Measurements from ENCODE around the gene DNAAF5.

The DNAAF5 gene

DNA sequence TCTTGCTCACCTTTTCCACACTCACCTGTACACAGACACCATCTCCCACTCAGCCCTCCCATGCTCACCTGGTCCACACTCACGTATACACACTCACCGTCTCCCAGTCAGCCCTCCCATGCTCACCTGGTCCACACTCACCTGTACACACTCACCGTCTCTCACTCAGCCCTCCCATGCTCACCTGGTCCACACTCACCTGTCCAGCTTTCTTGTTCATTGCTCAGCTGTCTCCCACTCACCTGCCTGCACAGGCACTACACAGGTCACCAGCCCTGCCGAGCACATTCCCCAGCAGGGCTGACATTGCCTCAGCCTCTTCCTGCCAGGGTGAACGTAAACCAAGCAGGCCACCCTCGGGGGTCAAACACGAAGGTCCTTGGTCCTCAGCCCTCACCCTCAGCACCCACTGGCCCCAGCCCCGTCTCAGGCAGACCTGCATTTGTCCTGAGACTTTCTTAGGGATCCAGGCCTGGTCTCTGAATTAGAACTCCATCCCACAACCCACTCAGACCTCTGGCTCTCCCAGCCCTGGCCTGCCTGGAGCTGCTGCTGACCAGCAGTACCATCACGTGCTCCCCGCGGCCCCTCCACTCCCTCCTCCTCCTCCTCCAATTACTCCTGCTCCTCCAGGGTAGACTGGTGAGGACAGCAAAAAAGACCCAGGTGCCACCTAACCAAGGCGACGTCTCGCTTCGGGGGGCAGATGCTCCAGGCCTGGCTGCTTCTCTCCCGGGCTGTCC, 12.8 kb upstream of the DNAAF5 start:
- no peak overlapping the region for H3K27ac ChIP-seq
- TF ChIP-seq ZFX (IDR thresholded peaks at IDR 0.05; ENCODE audit: borderline replicate concordance) (no peak), CTCF (IDR thresholded peaks at IDR 0.05) (no peak)

DNA sequence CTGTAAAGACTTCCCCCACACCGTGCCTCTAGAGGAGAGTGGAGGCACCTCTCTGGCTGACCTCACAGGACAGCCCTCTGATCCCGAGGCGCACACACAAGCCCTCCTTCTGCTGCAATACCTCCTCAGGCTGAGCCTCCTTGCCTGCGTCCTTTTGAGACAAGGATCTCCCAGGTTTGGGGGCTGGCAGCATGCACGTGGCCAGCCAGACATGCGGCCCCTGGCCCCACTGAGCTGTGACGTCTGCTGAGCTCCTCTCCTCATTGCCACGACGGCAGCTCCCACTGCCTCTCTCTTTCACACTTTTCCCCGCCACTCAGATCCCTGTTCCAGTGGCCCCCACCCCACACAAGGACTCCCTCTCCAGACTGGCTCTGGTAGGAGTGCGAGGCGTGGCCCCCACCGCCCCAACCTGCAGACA, 12.2 kb upstream of the DNAAF5 start:
- TF ChIP-seq ZFX (IDR thresholded peaks at IDR 0.05; ENCODE audit: borderline replicate concordance) = no peak
- no peak for TF ChIP-seq CTCF (IDR thresholded peaks at IDR 0.05)
- no peak overlapping the region for H3K27ac ChIP-seq

- no peak for TF ChIP-seq CTCF (IDR thresholded peaks at IDR 0.05)
- TF ChIP-seq ZFX (IDR thresholded peaks at IDR 0.05; ENCODE audit: borderline replicate concordance) = no peak
- no peak overlapping the region for H3K27ac ChIP-seq
Measured at GRCh38 chr7:716222-716621, 10.3 kb upstream of the DNAAF5 start.

DNA sequence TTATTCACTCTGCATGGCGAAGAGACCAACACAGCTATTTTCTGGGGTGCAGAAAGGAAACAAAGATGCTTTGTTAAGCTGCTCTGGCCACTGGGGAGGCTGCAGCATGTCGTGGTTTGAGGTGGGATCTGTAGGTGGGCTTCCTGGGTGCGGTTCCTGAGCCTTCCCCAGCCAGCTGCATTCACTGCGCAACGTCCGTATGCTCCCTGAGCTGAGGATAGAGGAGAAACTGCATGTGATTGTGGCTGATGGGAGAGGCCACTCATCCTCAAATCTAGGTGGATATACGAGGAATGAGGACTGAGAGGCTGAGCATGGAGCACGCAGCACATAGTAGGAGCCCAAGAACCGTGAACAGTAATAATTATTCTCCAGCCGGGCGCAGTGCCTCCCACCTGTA, 9.9 kb upstream of the DNAAF5 start:
- H3K27ac ChIP-seq = no peak overlapping the region
- no peak for TF ChIP-seq CTCF (IDR thresholded peaks at IDR 0.05)
- no peak for TF ChIP-seq ZFX (IDR thresholded peaks at IDR 0.05; ENCODE audit: borderline replicate concordance)

GRCh38 chr7:721619-722248, 4.8 kb upstream of the DNAAF5 start:
- H3K27ac ChIP-seq = no peak overlapping the region
- TF ChIP-seq CTCF (IDR thresholded peaks at IDR 0.05) (no peak), ZFX (IDR thresholded peaks at IDR 0.05; ENCODE audit: borderline replicate concordance) (no peak)

DNA sequence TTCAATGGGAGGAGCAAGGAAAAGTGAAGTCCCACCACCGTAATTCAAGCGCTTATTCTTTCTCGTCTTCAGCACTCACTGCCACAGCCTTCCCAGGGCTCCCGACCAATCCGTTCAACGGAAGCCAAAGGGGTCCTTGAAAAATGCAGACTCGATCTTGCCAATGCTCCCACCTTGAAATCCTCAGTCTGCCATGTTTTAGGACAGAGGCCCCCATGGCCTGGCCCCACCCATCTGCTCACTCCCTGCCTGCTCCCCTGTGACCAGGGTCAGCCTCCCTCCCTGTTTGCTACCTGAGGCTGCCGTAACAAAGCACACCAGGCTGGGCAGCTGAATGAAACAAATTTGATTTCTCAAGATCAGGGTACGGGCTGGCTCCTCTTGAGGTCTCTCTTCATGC, 3.0 kb upstream of the DNAAF5 start:
- no peak for TF ChIP-seq ZFX (IDR thresholded peaks at IDR 0.05; ENCODE audit: borderline replicate concordance)
- no peak for TF ChIP-seq CTCF (IDR thresholded peaks at IDR 0.05)
- no peak overlapping the region for H3K27ac ChIP-seq

DNA sequence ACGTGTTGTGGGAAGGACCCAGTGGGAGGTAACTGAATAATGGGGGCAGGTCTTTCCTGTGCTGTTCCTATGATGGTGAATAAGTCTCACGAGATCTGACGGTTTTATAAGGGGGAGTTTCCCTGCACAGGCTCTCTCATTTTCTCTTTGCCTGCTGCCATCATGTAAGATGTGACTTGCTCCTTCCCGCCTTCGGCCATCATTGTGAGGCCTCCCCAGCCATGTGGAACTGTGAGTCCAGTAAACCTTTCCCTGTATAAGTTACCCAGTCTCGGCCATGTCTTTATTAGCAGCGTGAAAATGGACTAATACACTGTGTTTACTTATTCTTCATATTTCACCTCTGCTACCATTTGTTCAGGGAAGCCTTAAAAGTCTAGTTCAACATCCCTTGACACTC, 2.2 kb upstream of the DNAAF5 start:
- H3K27ac ChIP-seq = no peak overlapping the region
- TF ChIP-seq ZFX (IDR thresholded peaks at IDR 0.05; ENCODE audit: borderline replicate concordance) (no peak), CTCF (IDR thresholded peaks at IDR 0.05) (no peak)
